SH-SY5Y (cell line): Measurements from ENCODE around the gene CSTPP1.

Source experiments
- GATA2 ChIP-seq: IDR thresholded peaks from 2 replicates; pipeline ENCODE4 v1.6.1; 2011; ENCODE audit warnings: mild to moderate bottlenecking, low read depth, low read length
- GATA3 ChIP-seq: IDR thresholded peaks from 2 replicates; pipeline ENCODE4 v1.6.1; 2011; ENCODE audit warnings: low read depth, mild to moderate bottlenecking, low read length, moderate library complexity

CSTPP1 gene

GRCh38 chr11:47163898-47164297, 227.3 kb downstream of the CSTPP1 start:
- TF ChIP-seq GATA3 = no peak
- no peak for TF ChIP-seq GATA2

- TF ChIP-seq GATA2 = no peak
- no peak for TF ChIP-seq GATA3
Observed at GRCh38 chr11:47164321-47164720, 227.8 kb downstream of the CSTPP1 start.

GRCh38 chr11:47165253-47165840, 228.8 kb downstream of the CSTPP1 start:
- no peak for TF ChIP-seq GATA2
- no peak for TF ChIP-seq GATA3

GRCh38 chr11:47166368-47166767, 229.8 kb downstream of the CSTPP1 start:
- TF ChIP-seq GATA2 = no peak
- no peak for TF ChIP-seq GATA3

GRCh38 chr11:47171061-47171838, 234.7 kb downstream of the CSTPP1 start:
- TF ChIP-seq GATA2 (no peak), GATA3 (no peak)

GRCh38 chr11:47171856-47172255, 235.3 kb downstream of the CSTPP1 start:
- TF ChIP-seq GATA2 (no peak), GATA3 (no peak)

- TF ChIP-seq GATA2 (no peak), GATA3 (no peak)
Observed at GRCh38 chr11:47172740-47173336, 236.3 kb downstream of the CSTPP1 start.

- TF ChIP-seq GATA3 = no peak
- no peak for TF ChIP-seq GATA2
Observed at GRCh38 chr11:47175746-47176327, 239.3 kb downstream of the CSTPP1 start.

- no peak for TF ChIP-seq GATA3
- no peak for TF ChIP-seq GATA2
Observed at GRCh38 chr11:47176328-47177228, 240.0 kb downstream of the CSTPP1 start, which contains the start of gene ARFGAP2. Gene ARFGAP2, minus strand, starts transcription at chr11:47176879. Its CDS starts 26 bp downstream, at chr11:47176853.

- TF ChIP-seq GATA2 = peak; percentile 72
- TF ChIP-seq GATA3 = no peak
Observed at GRCh38 chr11:47177229-47177845, 240.8 kb downstream of the CSTPP1 start.

GRCh38 chr11:47177846-47178245, 241.3 kb downstream of the CSTPP1 start:
- no peak for TF ChIP-seq GATA2
- no peak for TF ChIP-seq GATA3

- TF ChIP-seq GATA2 = no peak
- TF ChIP-seq GATA3 = no peak
Observed at GRCh38 chr11:47178316-47178715, 241.8 kb downstream of the CSTPP1 start.
